Fibroblast of lung (primary cell): ENCODE data around the gene BLOC1S6. TPM values are rescaled to one million over a fixed set of nuclear protein-coding genes. Genes with fewer than 3 reads are reported as not detected.

Experiments
- DNase-seq, 2 donors: peaks; one replicate each; pipeline versions ENCODE4 v3.0.0 to v3.0.0-alpha.2; 2010; ENCODE audit warnings: low read depth in 2 of 2
- H2AFZ ChIP-seq: 2 replicates; pipeline ENCODE4 v1.5.1; 2012; ENCODE audit warnings: low read length, control low read depth, inconsistent platforms
- H3K27ac ChIP-seq: 2 replicates; pipeline ENCODE4 v1.5.1; 2011; ENCODE audit warnings: low read length, control low read depth; ENCODE audit not compliant: insufficient read depth
- H3K27me3 ChIP-seq: 2 replicates; pipeline ENCODE4 v1.5.1; 2011; ENCODE audit warnings: mild to moderate bottlenecking, low read length; ENCODE audit not compliant: control insufficient read depth, insufficient read depth
- H3K36me3 ChIP-seq: 2 replicates; pipeline ENCODE4 v1.5.1; 2011; ENCODE audit warnings: low read length; ENCODE audit not compliant: control insufficient read depth, insufficient read depth
- H3K4me1 ChIP-seq: 2 replicates; pipeline ENCODE4 v1.5.1; 2011; ENCODE audit warnings: low read length; ENCODE audit not compliant: control insufficient read depth, insufficient read depth; ENCODE audit errors: extremely low read depth
- H3K4me2 ChIP-seq: 2 replicates; pipeline ENCODE4 v1.5.1; 2011; ENCODE audit warnings: low read length, control low read depth; ENCODE audit not compliant: insufficient read depth; ENCODE audit errors: extremely low read depth
- H3K4me3 ChIP-seq, 4 experiments: fragments of 200-600 bp in 1 of 4; sonication (generic) in 1 of 4; replicated peaks in 1 of 4; 2 replicates each; pipeline ENCODE4 v1.5.1; 2011 to 2016; ENCODE audit warnings: low read length in 4 of 4, low read depth in 3 of 4, mild to moderate bottlenecking in 3 of 4, control low read depth in 2 of 4, inconsistent platforms in 1 of 4, mixed read lengths in 1 of 4; ENCODE audit not compliant: insufficient read depth in 1 of 4; ENCODE audit errors: control extremely low read depth in 1 of 4
- H3K79me2 ChIP-seq: 2 replicates; pipeline ENCODE4 v1.5.1; 2012; ENCODE audit warnings: mild to moderate bottlenecking, low read length, inconsistent platforms; ENCODE audit not compliant: control insufficient read depth, insufficient read depth
- H3K9ac ChIP-seq: 2 replicates; pipeline ENCODE4 v1.5.1; 2011; ENCODE audit warnings: mild to moderate bottlenecking, low read length, control low read depth; ENCODE audit not compliant: insufficient read depth
- H3K9me3 ChIP-seq: 2 replicates; pipeline ENCODE4 v1.5.1; 2012; ENCODE audit warnings: low read depth, low read length; ENCODE audit not compliant: control insufficient read depth, insufficient read depth
- H4K20me1 ChIP-seq: 2 replicates; pipeline ENCODE4 v1.5.1; 2011; ENCODE audit warnings: low read length; ENCODE audit not compliant: control insufficient read depth, insufficient read depth; ENCODE audit errors: extremely low read depth
- CTCF ChIP-seq, 2 donors: IDR thresholded peaks in 1 of 2; conservative IDR thresholded peaks in 1 of 2; 1 replicate in 1 of 2; 2 replicates in 1 of 2; pipeline ENCODE4 v1.5.1; 2011 to 2012; ENCODE audit warnings: low read length in 2 of 2, control low read depth in 1 of 2, inconsistent platforms in 1 of 2, low read depth in 1 of 2, mild to moderate bottlenecking in 1 of 2
- EZH2 ChIP-seq: IDR thresholded peaks from 2 replicates; pipeline ENCODE4 v1.5.1; 2012; ENCODE audit warnings: low read length, control low read depth, mild to moderate bottlenecking; ENCODE audit errors: missing control alignments
- polyA plus RNA-seq, 2 donors: library from polyadenylated mRNA; depleted of rRNA in 1 of 2; stranded (reverse) in 1 of 2; unstranded in 1 of 2; fragments of >200 nt; gene quantifications; 2 replicates each; pipeline ENCODE4 v1.2.1, GENCODE V29; 2011 to 2012; ENCODE audit warnings: missing spikeins in 1 of 2
- total RNA-seq: library from RNA; depleted of rRNA; stranded (reverse); fragments of >200 nt; gene quantifications from 2 replicates; pipeline ENCODE4 v1.2.1, GENCODE V29; 2014

BLOC1S6 gene
- total and polyA plus RNA-seq, 2 donors (not counting 1 experiment from before 2014, with no cell fraction given) = 38.3 to 84.6 TPM

DNA sequence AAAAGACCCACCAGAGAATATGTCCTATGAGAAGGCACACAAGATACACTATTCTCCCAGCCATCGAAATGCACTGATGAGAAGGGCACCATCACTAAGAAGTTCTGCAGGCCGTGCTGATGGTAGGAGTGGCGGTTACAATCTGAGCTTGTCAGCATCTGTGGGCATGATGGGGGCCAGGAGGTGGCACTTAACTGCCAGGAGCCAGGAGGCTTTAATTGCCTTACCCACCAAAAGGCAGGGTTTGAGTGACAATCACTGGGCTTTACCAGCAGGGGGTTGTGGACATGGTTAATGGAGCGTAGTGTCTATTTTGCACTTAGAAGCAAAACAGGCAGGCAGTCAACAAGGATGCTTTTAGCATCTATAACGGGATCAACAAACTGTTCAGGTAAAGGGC is 31.6 kb downstream of the BLOC1S6 start:
- H3K4me2 ChIP-seq = no peak overlapping the region
- no peak overlapping the region for H2AFZ ChIP-seq
- H3K36me3 ChIP-seq = no peaks in the 10 kb centered on the region
- no peaks in the 10 kb centered on the region for H3K79me2 ChIP-seq
- no peak for DNase-seq
- TF ChIP-seq EZH2 (no peak), CTCF (conservative IDR thresholded peaks at IDR 0.05 in 1 of 2, IDR thresholded peaks at IDR 0.05 in 1 of 2; ENCODE audit: low read depth in 1 of 2, low read length in 2 of 2) (no peak)
- H4K20me1 ChIP-seq = no peaks in the 10 kb centered on the region
- H3K27me3 ChIP-seq = no peaks in the 10 kb centered on the region
- peaks cover 2% of the 10 kb centered on the region for H3K4me1 ChIP-seq
- H3K4me3 ChIP-seq = no peak overlapping the region
- H3K9me3 ChIP-seq = no peaks in the 10 kb centered on the region
- no peak overlapping the region for H3K27ac ChIP-seq
- H3K9ac ChIP-seq = no peak overlapping the region

DNA sequence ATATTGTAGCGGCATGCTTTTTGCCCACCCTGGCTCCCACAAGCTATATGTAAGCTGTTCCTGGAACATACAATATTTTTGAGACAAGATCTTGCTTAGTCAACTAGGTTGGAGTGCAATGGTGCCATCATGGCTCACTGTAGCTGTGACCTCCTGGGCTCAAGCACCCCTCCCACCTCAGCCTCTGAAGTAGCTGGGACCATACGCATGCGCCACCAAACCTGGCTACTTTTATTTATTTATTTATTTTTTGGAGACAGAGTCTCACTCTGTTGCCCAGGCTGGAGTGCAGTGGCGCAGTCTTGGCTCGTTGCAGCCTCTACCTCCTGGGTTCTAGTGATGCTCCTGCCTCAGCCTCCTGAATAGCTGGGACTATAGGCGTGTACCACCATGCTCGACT is 41.0 kb downstream of the BLOC1S6 start:
- H3K4me3 ChIP-seq = no peak overlapping the region
- TF ChIP-seq CTCF (conservative IDR thresholded peaks at IDR 0.05 in 1 of 2, IDR thresholded peaks at IDR 0.05 in 1 of 2; ENCODE audit: low read depth in 1 of 2, low read length in 2 of 2) = no peak
- no peak for TF ChIP-seq EZH2
- H3K79me2 ChIP-seq = no peaks in the 10 kb centered on the region
- no peak for DNase-seq
- no peak overlapping the region for H2AFZ ChIP-seq
- H3K27me3 ChIP-seq = no peaks in the 10 kb centered on the region
- no peak overlapping the region for H3K27ac ChIP-seq
- no peaks in the 10 kb centered on the region for H3K36me3 ChIP-seq
- no peaks in the 10 kb centered on the region for H4K20me1 ChIP-seq
- no peaks in the 10 kb centered on the region for H3K9me3 ChIP-seq
- H3K4me2 ChIP-seq = no peak overlapping the region
- H3K9ac ChIP-seq = no peak overlapping the region
- peaks cover 2% of the 10 kb centered on the region for H3K4me1 ChIP-seq

- no peaks in the 10 kb centered on the region for H3K9me3 ChIP-seq
- H2AFZ ChIP-seq = peak overlapping the region; percentile 96
- TF ChIP-seq EZH2 (no peak), CTCF (conservative IDR thresholded peaks at IDR 0.05 in 1 of 2, IDR thresholded peaks at IDR 0.05 in 1 of 2; ENCODE audit: low read depth in 1 of 2, low read length in 2 of 2) (no peak)
- H3K36me3 ChIP-seq = no peaks in the 10 kb centered on the region
- peak overlapping the region; percentile 82 for H3K27ac ChIP-seq
- H3K79me2 ChIP-seq = peaks cover 2% of the 10 kb centered on the region
- peaks cover 2% of the 10 kb centered on the region for H3K4me1 ChIP-seq
- peak overlapping the region; percentile 80 for H3K4me2 ChIP-seq
- H3K4me3 ChIP-seq = peak overlapping the region; percentile 16 to 52 (median 36)
- H3K9ac ChIP-seq = peak overlapping the region; percentile 58
- peak; percentile 66 to 93 for DNase-seq
- no peaks in the 10 kb centered on the region for H3K27me3 ChIP-seq
- H4K20me1 ChIP-seq = no peaks in the 10 kb centered on the region
Measured at GRCh38 chr15:45630917-45631691, 43.9 kb downstream of the BLOC1S6 start.
